Stimulated activated effector memory CD8-positive, alpha-beta T cell treated with anti-CD3 and anti-CD28 coated beads, Interleukin-12 subunit alpha, Interleukin-12 subunit beta, amount 100 ng/mL, for 72 hours (primary cell): ENCODE results near the gene RASGRF1.
A peak's percentile ranks its signal among the peaks of the same experiment; 100 is the strongest.

Experiments used
- ATAC-seq: fragments of 150-1000 bp; cut with Tn5 transposase; 2 replicates; pipeline ENCODE4 v1.10.0; 2021
- DNase-seq, 2 donors: peaks; one replicate each; pipeline ENCODE4 v3.0.0; 2021 to 2022; ENCODE audit warnings: low spot score in 2 of 2
- H3K27ac Mint-ChIP-seq: one replicate; pipeline ENCODE4 v1.8.0; 2022; ENCODE audit warnings: mild to moderate bottlenecking, mixed read lengths
- H3K36me3 Mint-ChIP-seq: one replicate; pipeline ENCODE4 v1.8.0; 2022; ENCODE audit warnings: mild to moderate bottlenecking, mixed read lengths
- H3K4me1 Mint-ChIP-seq: one replicate; pipeline ENCODE4 v1.8.0; 2022; ENCODE audit warnings: mixed read lengths
- H3K4me3 Mint-ChIP-seq: one replicate; pipeline ENCODE4 v1.8.0; 2022; ENCODE audit warnings: mild to moderate bottlenecking, mixed read lengths
- H3K9me3 Mint-ChIP-seq: one replicate; pipeline ENCODE4 v1.8.0; 2022; ENCODE audit warnings: mixed read lengths

The RASGRF1 gene

DNA sequence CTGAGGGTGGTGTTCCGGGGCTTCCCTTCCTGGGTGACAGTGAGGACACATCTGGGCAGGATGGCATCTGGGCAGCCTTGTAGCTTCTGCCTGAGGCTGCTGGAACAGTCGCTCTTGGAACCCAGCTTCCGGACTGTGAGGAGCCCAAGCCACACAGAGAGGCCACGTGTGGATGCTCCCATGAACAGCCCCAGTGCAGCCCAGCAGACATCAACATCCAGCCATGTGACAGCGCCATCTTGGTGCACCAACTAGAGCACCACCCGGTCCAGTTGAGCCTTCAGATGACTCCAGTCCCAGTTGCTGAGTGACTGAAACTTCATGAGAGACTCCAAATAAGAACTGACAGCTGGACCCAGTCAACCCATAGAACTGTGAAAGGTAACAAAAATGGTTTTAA is 130.3 kb downstream of the RASGRF1 start:
- Mint-ChIP-seq H3K4me1 (no peaks in the 10 kb centered on the region), H3K27ac (no peak overlapping the region), H3K9me3 (no peaks in the 10 kb centered on the region), H3K4me3 (no peak overlapping the region), H3K36me3 (no peaks in the 10 kb centered on the region)
- ATAC-seq: no peak
- no peak for DNase-seq

DNA sequence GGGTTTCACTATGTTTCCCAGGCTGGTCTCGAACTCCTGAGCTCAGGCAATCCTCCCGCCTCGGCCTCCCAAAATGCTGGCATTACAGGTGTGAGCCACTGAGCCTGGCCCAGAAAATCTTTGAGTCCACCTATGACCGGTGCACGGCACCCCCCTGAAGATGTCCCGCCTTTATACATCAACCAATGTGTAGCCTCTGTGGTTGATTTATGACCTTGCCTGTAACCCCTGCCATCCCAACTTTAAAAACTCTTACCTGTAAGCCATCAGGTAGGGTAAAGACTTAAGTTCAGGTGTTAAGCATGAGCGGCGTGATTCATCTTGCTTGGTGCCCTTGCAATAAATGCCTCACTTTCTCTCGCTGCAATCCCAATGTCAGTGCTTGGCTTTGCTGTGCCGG is 131.2 kb downstream of the RASGRF1 start:
- no peak for ATAC-seq

DNA sequence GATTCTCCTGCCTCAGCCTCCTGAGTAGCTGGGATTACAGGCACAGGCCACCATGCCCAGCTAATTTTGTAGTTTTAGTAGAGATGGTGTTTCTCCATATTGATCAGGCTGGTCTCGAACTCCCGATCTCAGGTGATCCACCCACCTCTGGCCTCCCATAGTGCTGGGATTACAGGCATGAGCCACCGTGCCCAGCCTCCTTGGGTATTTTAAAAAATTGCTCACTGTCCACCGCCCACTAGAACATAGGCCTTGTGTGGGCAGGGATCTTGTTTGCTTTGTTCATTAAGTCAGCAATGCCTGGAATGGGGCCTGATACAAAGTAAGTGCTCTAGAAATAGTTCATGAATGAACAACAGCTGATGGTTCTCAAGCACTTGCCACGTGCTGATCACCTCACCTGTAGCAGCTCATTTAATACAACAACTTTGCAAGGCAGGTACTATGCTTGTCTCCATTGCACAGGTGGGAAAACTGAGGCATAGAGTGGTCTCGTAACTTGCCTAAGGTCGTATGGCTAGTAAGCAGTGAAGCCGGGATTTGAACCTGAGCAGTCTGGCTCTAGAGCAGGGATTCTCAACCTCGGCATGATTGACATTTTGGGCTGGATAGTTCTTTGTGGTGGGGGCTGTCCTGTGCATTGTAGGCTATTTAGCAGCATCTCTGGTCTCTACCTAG is 133.0 kb downstream of the RASGRF1 start:
- Mint-ChIP-seq H3K27ac (no peak overlapping the region), H3K4me3 (no peak overlapping the region), H3K36me3 (no peaks in the 10 kb centered on the region), H3K9me3 (no peaks in the 10 kb centered on the region), H3K4me1 (no peaks in the 10 kb centered on the region)
- DNase-seq (no peak), ATAC-seq (no peak)

More for the DNA sequence above, 131.2 kb downstream of the RASGRF1 start:
- H3K4me3 Mint-ChIP-seq: no peak overlapping the region
- no peaks in the 10 kb centered on the region for H3K4me1 Mint-ChIP-seq
- no peak for DNase-seq
- no peaks in the 10 kb centered on the region for H3K36me3 Mint-ChIP-seq
- H3K9me3 Mint-ChIP-seq: no peaks in the 10 kb centered on the region
- no peak overlapping the region for H3K27ac Mint-ChIP-seq

DNA sequence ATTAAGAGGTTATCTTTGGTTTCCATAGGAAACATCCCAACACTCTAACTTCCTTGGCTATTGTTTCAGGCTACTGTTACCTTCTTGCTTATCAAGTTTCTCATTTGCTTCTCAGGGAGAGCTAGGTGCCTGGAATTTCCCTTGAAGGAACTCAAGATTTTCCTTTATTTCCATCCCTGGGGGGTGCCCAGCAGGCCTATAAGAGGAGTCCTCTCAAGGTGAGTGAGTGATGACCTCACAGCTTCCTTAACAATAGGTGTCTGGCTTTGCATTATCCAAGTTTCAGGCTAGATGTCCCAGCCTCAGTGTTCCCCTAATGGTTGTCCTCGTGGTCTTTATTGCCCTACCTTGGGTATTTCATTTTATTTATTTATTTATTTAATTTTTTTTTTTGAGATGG is 133.6 kb downstream of the RASGRF1 start:
- Mint-ChIP-seq H3K4me3 (no peak overlapping the region), H3K9me3 (no peaks in the 10 kb centered on the region), H3K27ac (no peak overlapping the region), H3K36me3 (no peaks in the 10 kb centered on the region), H3K4me1 (peaks cover under 1% of the 10 kb centered on the region)
- ATAC-seq: no peak
- no peak for DNase-seq

DNA sequence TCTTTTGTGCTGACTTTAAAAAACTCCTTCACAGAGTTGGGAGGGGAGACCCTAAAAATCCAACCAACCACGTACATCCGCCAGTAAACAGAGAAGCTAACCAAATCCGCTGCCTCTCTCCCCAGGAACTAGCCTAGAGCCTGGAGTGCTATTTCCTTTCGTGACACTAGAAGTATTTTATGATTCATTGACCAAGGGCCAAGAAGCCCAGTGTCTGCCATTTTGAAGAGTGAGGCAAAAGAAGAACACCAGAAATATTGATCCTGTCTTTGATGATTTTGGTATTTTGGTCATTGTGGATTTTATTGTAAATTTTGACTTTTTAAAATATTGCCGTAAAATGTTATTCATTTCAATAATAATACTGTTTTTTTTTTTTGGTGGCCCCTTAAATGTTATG is 135.2 kb downstream of the RASGRF1 start:
- DNase-seq (no peak), ATAC-seq (no peak)
- peaks cover 12% of the 10 kb centered on the region for H3K4me1 Mint-ChIP-seq
- H3K36me3 Mint-ChIP-seq: no peaks in the 10 kb centered on the region
- no peak overlapping the region for H3K27ac Mint-ChIP-seq
- no peaks in the 10 kb centered on the region for H3K9me3 Mint-ChIP-seq
- H3K4me3 Mint-ChIP-seq: no peak overlapping the region

DNA sequence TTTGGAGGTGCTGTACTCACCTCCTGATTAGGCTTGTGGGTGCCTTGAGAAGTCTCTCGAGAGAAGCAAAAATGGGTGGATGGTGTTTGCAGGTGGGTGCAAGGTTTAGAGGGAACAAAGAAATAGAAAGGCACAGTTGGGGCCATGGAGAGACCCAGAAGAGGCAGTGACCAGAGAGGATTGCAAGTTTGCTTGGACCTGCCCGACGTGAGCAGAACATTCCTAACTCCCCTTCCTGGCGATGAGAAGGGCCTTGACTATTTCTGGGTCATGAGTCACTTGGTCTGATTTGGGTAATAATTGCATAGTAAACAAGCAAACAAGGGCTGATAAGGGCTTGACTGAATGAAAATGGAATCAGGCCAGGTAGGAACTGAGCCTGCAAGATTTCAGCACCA is 138.7 kb downstream of the RASGRF1 start:
- no peak overlapping the region for H3K27ac Mint-ChIP-seq
- no peaks in the 10 kb centered on the region for H3K36me3 Mint-ChIP-seq
- no peaks in the 10 kb centered on the region for H3K9me3 Mint-ChIP-seq
- H3K4me3 Mint-ChIP-seq: no peak overlapping the region
- ATAC-seq: no peak
- no peak for DNase-seq
- peaks cover 12% of the 10 kb centered on the region for H3K4me1 Mint-ChIP-seq

DNA sequence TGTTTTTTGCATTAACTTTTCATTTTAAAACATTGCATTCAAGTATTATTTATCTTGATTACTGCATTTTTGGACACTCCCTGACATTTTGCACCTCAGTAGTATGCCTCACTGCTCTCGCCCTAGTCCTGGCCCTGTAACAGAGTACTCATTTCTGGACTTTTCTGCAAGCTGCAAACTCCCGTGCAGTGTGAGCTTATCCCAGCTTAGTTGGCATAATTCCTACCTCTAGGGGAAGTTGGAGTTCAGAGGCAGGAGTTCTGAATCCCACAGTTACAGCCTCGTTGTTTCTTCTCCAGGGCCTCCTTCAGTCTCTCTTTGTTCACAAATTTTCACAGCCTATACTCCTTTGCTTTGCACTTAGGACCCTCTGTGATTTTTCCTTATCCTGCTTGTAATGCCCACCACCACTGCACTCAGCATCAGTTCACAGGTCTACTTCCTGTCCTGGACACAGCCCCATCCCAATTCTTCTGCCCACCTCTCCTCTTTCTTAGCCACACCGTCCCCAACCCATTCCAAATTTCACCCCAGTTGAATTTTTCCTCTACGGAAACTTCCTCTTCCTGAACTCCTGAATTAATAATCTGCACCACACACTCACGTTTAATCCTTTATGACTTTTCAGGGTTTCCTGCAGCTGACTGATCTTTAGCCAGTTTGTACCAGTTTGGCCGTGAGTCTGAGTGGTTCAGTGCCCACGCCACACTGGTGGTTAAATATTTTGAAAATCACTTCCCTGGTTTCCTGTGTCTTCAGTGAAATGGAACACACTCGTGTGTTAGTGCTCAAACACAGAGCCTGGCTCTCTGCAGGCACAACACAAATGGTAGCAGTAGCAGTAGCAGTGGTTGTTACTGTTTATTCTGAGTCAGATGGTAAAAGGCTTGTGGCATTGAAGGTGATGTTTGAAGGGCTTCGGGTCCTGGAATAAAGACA is 139.4 kb downstream of the RASGRF1 start:
- ATAC-seq (peak; percentile 75), DNase-seq (no peak)
- no peak overlapping the region for H3K4me3 Mint-ChIP-seq
- H3K4me1 Mint-ChIP-seq: peaks cover 12% of the 10 kb centered on the region
- H3K27ac Mint-ChIP-seq: no peak overlapping the region
- H3K9me3 Mint-ChIP-seq: no peaks in the 10 kb centered on the region
- H3K36me3 Mint-ChIP-seq: no peaks in the 10 kb centered on the region

DNA sequence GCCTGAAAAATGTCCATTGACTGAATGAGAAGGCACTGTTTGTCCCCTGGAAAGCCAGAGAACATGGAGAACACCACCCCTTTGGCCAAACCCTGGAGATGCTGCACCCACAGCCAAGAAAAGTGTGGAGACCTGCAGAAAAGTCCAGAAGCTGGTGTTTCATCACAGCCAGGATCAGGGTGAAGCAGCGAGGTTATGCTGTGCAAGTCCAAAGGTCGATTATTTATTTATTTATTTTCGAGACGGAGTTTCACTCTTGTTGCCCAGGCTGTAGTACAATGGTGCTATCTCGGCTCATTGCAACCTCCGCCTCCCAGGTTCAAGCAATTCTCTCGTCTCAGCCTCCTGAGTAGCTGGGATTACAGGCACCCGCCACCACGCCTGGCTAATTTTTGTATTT is 140.2 kb downstream of the RASGRF1 start:
- H3K4me1 Mint-ChIP-seq: peaks cover 12% of the 10 kb centered on the region
- H3K9me3 Mint-ChIP-seq: no peaks in the 10 kb centered on the region
- ATAC-seq: no peak
- H3K36me3 Mint-ChIP-seq: no peaks in the 10 kb centered on the region
- DNase-seq: no peak
- no peak overlapping the region for H3K4me3 Mint-ChIP-seq
- H3K27ac Mint-ChIP-seq: no peak overlapping the region

DNA sequence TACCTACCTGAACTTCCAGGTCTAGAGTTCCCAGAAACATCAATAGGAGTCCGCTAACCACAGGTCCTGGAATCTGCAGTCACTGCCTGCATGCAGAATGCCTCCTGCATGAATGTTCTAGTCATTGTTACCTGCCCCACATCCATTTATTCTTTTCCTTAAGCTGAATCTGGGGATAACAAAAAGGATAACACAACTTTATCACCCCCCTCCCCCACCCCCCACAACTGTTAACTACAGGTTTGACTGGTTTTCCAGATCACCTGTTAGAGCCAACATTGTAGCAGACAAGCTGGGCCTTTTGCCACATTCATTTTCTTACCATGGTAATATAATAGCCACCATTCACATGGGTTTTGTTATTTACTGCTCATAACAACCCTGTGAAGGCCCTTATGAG is 141.1 kb downstream of the RASGRF1 start:
- no peak overlapping the region for H3K4me3 Mint-ChIP-seq
- H3K27ac Mint-ChIP-seq: no peak overlapping the region
- DNase-seq (no peak), ATAC-seq (no peak)
- H3K36me3 Mint-ChIP-seq: no peaks in the 10 kb centered on the region
- peaks cover 12% of the 10 kb centered on the region for H3K4me1 Mint-ChIP-seq
- H3K9me3 Mint-ChIP-seq: no peaks in the 10 kb centered on the region

DNA sequence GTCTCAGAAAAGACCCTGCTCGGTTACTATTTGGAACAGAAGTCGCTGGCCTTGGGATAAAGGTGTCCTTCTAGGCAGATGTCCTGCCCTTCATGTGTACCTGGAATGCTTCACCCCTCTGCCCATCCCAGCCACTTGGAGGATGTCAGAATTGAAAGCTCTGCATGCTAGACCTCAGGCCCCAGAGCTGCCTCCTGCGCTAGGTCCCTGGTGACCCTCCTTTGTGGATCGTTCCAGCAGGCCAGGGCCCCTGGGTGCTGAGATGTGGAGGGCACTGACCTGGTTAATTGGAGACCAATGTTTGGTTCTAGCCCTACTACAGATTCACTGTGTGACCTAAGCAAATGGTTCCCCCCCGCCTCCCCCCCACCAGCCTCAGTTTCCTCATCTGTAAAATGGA is 143.1 kb downstream of the RASGRF1 start:
- DNase-seq (no peak), ATAC-seq (no peak)
- Mint-ChIP-seq H3K4me1 (peaks cover 17% of the 10 kb centered on the region), H3K36me3 (peaks cover 6% of the 10 kb centered on the region), H3K9me3 (no peaks in the 10 kb centered on the region), H3K4me3 (no peak overlapping the region), H3K27ac (no peak overlapping the region)

DNA sequence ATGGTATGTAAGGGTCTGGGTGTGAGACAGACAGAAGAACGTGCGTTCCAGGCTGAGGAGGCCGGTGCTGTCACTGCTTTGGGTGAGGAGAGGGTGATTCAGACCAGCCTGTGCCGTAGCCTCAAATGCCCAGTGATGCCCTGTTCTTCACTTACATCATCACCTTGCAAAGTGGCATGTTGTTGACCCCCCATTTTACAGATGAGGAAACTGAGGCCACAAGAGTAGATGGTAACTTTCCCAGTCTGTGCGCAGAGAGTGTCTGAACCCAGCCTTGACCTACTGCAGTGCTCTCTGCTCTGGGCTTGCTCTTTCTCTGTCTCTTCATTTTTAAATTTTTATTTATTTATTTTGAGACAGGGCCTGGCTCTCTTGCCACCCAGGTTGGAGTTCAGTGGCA is 144.1 kb downstream of the RASGRF1 start:
- H3K4me1 Mint-ChIP-seq: peaks cover 12% of the 10 kb centered on the region
- H3K27ac Mint-ChIP-seq: peak overlapping the region; percentile 34
- peaks cover 16% of the 10 kb centered on the region for H3K36me3 Mint-ChIP-seq
- H3K9me3 Mint-ChIP-seq: no peaks in the 10 kb centered on the region
- peak overlapping the region; percentile 86 for H3K4me3 Mint-ChIP-seq
- no peak for ATAC-seq
- no peak for DNase-seq

DNA sequence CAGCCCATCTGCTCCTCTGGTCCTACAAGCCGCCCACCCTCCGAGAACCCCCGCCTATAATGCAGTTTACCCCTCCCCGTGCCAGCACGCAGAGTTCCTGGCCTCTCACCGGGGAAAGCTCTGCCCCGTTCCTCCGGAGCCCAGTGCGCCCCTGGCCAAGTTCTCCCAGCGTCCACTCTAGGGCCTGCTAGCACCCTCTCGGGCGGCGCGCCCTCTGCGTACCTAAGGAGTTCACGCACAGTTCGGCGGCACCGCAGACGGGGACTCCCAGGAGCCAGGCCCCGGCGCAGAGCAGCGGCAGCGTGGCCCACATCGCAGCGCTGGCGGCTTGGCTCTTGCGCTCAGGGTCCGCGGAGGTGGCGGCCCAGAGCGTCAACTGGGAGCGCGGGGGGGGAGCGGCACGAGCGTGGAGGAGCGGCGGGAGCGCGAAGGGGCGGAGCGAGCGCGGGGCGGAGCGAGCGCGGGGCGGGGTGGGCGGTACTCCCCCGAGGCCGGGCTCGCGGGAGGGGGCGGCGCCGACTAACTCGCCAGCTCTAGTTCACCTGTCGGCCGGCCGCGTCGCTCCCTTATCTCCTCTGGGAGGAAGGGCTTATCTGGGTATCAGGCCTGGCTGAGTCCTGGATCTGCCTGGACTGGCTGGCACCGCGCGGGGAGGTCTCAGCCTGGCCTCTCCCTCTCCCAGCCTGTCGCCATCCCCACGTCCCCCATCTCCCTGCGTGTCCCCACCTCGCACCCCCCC is 145.7 kb downstream of the RASGRF1 start, which contains the start of gene CTSH:
TSS of gene CTSH (minus strand) at position 378 of the 739 bp plus-strand sequence. CDS start at position 313, 65 bp downstream.
- peak; percentile 68 to 78 for DNase-seq
- H3K27ac Mint-ChIP-seq: peak within 1 kb of the TSS; percentile 85
- H3K4me1 Mint-ChIP-seq: peaks cover 7% of the 10 kb centered on the region
- H3K4me3 Mint-ChIP-seq: peak within 1 kb of the TSS; percentile 86
- peaks cover 30% of the 10 kb centered on the region for H3K36me3 Mint-ChIP-seq
- peak; percentile 89 for ATAC-seq
- H3K9me3 Mint-ChIP-seq: no peaks in the 10 kb centered on the region

DNA sequence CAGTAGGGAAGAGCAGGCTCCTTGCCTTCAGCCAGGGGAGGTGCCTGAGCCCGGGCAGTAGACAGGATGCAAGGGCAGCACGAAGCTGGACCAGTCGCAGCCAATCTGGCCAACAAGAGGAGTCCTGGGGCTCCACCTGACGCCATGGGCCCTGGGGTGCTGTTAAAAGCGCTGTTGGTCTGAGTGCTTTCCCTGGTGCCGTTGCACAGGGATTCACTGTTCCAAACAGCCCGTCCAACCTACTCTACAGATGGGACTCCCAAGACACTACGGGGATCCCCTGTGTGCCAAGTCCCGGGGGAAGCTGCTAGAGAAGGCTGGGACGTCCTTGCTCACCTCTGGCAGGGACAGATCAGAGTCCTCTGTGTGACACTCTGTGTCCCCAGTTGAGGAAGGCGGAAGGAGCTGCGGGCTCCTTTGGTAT is 146.4 kb downstream of the RASGRF1 start:
- DNase-seq: no peak
- Mint-ChIP-seq H3K4me1 (peaks cover 13% of the 10 kb centered on the region), H3K27ac (peak overlapping the region; percentile 85), H3K4me3 (peak overlapping the region; percentile 86), H3K36me3 (peaks cover 36% of the 10 kb centered on the region), H3K9me3 (no peaks in the 10 kb centered on the region)
- ATAC-seq: peak; percentile 17

DNA sequence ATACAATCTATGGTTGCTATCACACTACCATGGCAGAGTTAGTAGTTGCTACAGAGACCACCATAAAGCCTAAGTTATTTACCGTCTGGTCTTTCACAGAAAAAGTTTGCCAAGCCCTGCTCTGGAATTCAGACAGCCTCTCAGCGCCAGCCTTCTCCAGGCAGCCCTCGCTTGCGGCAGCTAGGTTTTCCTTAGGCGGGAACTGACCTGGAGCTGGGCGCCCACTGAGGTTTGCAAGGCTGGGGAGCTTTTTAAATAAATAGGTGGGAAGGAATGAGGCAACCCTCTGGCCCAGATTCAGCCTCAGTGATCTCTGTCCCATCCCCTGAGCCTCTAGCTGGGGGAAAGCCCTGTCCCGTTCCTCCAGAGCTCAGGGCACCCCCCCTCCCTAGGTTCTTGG is 146.9 kb downstream of the RASGRF1 start:
- DNase-seq (no peak), ATAC-seq (no peak)
- peak overlapping the region; percentile 85 for H3K27ac Mint-ChIP-seq
- peaks cover 18% of the 10 kb centered on the region for H3K4me1 Mint-ChIP-seq
- H3K36me3 Mint-ChIP-seq: peaks cover 41% of the 10 kb centered on the region
- peak overlapping the region; percentile 86 for H3K4me3 Mint-ChIP-seq
- no peaks in the 10 kb centered on the region for H3K9me3 Mint-ChIP-seq

DNA sequence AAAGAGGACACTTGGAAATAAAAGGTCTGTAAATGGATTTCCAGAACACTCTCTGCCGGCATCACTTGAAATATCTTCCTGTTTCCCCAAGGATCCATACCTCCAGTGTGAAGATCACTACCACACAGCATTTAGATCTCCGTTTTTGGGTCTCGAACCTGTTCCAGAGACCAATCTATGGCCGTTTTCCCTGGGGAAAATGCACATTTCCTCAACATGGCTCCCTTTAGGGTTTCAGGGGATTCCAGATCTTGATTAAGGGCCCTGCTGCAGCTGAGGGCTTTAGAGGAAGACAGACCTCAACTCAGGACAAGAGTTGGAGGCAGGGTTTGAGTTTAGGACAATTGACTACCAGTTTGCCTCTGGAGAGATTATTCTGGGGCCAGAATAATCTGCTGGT is 147.8 kb downstream of the RASGRF1 start:
- peaks cover 50% of the 10 kb centered on the region for H3K36me3 Mint-ChIP-seq
- H3K4me3 Mint-ChIP-seq: peak overlapping the region; percentile 86
- ATAC-seq: no peak
- peaks cover 28% of the 10 kb centered on the region for H3K4me1 Mint-ChIP-seq
- H3K27ac Mint-ChIP-seq: no peak overlapping the region
- no peak for DNase-seq
- H3K9me3 Mint-ChIP-seq: no peaks in the 10 kb centered on the region
